Ovary (tissue), 9 donors: ENCODE measurements around the gene HOXA4. TPM values are rescaled to one million over a fixed set of nuclear protein-coding genes. Genes with fewer than 3 reads are reported as not detected.

Source experiments
- DNase-seq, 5 donors: peaks; one replicate each; pipeline ENCODE4 v3.0.0-alpha.2; 2019 to 2020
- H3K27ac ChIP-seq, 2 donors: fragments of 200-600 bp; one replicate each; pipeline versions ENCODE4 v1.5.1 to v1.8.0; 2019 to 2022
- H3K27me3 ChIP-seq: fragments of 200-600 bp; one replicate; pipeline ENCODE4 v1.8.0; 2022
- H3K36me3 ChIP-seq: fragments of 200-600 bp; sonication (generic); one replicate; pipeline ENCODE4 v1.5.1; 2019
- H3K4me1 ChIP-seq: one replicate; pipeline ENCODE4 v1.8.1; 2013; ENCODE audit warnings: mild to moderate bottlenecking, moderate library complexity; ENCODE audit not compliant: insufficient read depth
- H3K4me3 ChIP-seq: fragments of 200-600 bp; sonication (generic); one replicate; pipeline ENCODE4 v1.5.1; 2017
- H3K9me3 ChIP-seq, 2 donors: fragments of 200-600 bp in 1 of 2; sonication (generic) in 1 of 2; one replicate each; pipeline versions ENCODE4 v1.5.1 to v1.8.1; 2013 to 2019; ENCODE audit warnings: mild to moderate bottlenecking in 1 of 2, moderate library complexity in 1 of 2
- EP300 ChIP-seq: sonication (generic); formaldehyde crosslinking; IDR thresholded peaks from one replicate; pipeline ENCODE4 v1.6.1; 2017; ENCODE audit warnings: antibody characterized with exemption
- POLR2A ChIP-seq: fragments of 450-650 bp; IDR thresholded peaks from one replicate; pipeline ENCODE4 v1.6.1; 2017; ENCODE audit warnings: antibody characterized with exemption, mild to moderate bottlenecking, moderate library complexity
- WGBS, 3 donors: extraction: QIAGEN DNeasy Blood & Tissue Kit in 1 of 3; methylation state at CpG; one replicate each; pipeline versions ENCODE4 v1.1.5 to v1.1.7; 2013 to 2017; 5-methylcytosine and 5-hydroxymethylcytosine counted together
- intact Hi-C, 4 donors: fragments of 100-400 bp; cut with DNase I; formaldehyde crosslinking; loops; one replicate each; pipeline versions ENCODE4 v1.11.0 to v1.15.1; 2022 to 2023
- polyA plus RNA-seq, 2 donors: library from polyadenylated mRNA; stranded (reverse); fragments of 200-250 nt in 1 of 2; fragments of 350-450 nt in 1 of 2; fragmentation: Illumina TruSeq in 1 of 2; extraction: RNeasy Lipid Tissue Mini Kit (QIAGEN cat#74804) in 1 of 2; gene quantifications; one replicate each; pipeline ENCODE4 v1.2.3, GENCODE V29; 2013 to 2014
- total RNA-seq, 7 donors: library from RNA; depleted of rRNA in 2 of 7; stranded (reverse); fragments of >200 nt in 2 of 7; fragmentation: NEBNext Ultra II Directional in 3 of 7; extraction: Animal tissue kit (Norgen Biotek cat#: 25700) in 3 of 7; gene quantifications; one replicate each; pipeline versions ENCODE4 v1.1.0 to v1.2.4, GENCODE V29; 2016 to 2023
- TF ChIP-seq, protein P1 (sequence below), 3 donors: fragments of 450-650 bp in 2 of 3; fragments of 200-600 bp in 1 of 3; IDR thresholded peaks; one replicate each; pipeline versions ENCODE4 v1.5.1 to v1.8.0; 2016 to 2022; ENCODE audit warnings: antibody characterized with exemption in 3 of 3, mild to moderate bottlenecking in 1 of 3
- donor health status: DM: no; HTN: no; CAD: no; lungs with moderate emphysema.
- donor health status: DM: no; HTN: no; CAD: no.
- donor health status: Bipolar disorder and iron deficiency.
- donor health status: DM: yes; HTN: yes; CAD: no.
- donor health status: DM: no; HTN: no; CAD: no.
- donor health status: DM: yes; HTN: yes; CAD: no.

Gene HOXA4
- total and polyA plus RNA-seq, 9 donors = 0.22 to 34.0 (median 3.5) TPM

DNA sequence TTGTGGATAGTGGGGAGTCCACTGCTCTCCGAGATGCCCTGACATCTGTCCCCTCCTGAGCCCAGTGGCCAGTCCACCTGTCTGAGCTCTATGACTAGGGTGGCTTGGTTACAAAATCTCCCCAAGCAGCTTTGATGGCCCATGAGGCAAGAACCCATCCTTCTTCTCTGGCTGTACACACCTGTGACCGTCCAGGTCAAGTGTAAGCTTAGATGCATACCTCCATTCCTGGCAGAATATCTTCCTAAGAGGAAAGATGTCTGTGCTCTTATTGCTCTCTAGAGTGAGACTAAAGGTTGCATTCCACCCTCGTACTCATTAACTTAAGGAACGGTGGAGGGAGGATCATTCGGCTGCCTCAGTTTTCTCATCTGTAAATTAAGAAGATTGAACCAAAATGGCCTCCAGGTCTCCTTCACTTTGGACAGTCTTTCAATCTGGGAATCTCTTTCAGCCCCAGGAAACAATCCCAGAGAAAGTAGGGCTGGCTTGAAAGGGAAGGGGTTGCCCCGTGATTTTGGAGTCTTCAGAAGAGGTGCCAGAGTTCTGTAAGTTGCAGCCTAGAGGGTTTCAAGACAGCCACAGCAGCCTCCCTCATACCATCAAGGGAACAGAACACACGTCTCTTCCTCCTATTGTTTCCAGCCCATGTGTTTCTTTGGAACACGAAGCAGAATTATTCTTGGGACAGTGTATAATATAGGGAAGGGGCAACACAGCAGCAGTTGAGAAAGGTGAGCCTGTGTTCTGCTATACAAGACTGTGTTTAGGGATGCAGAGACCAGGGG, 5.5 kb downstream of the HOXA4 start:
- no peak overlapping the region for H3K27ac ChIP-seq
- 62 to 75% (median 63%) methylated on average over 8 of the region's 8 CpGs for WGBS, 3 donors
- H3K36me3 ChIP-seq = no peaks in the 10 kb centered on the region
- intact Hi-C loops = no loop called here
- H3K4me3 ChIP-seq = no peak overlapping the region
- TF ChIP-seq POLR2A = no peak
- TF ChIP-seq, protein P1, sequence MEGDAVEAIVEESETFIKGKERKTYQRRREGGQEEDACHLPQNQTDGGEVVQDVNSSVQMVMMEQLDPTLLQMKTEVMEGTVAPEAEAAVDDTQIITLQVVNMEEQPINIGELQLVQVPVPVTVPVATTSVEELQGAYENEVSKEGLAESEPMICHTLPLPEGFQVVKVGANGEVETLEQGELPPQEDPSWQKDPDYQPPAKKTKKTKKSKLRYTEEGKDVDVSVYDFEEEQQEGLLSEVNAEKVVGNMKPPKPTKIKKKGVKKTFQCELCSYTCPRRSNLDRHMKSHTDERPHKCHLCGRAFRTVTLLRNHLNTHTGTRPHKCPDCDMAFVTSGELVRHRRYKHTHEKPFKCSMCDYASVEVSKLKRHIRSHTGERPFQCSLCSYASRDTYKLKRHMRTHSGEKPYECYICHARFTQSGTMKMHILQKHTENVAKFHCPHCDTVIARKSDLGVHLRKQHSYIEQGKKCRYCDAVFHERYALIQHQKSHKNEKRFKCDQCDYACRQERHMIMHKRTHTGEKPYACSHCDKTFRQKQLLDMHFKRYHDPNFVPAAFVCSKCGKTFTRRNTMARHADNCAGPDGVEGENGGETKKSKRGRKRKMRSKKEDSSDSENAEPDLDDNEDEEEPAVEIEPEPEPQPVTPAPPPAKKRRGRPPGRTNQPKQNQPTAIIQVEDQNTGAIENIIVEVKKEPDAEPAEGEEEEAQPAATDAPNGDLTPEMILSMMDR (IDR thresholded peaks at IDR 0.05) = no peak
- no peak for TF ChIP-seq EP300
- no peak for DNase-seq
- no peaks in the 10 kb centered on the region for H3K27me3 ChIP-seq
- peaks cover 0 to 5% of the 10 kb centered on the region in 2 donors for H3K9me3 ChIP-seq
- peaks cover 3% of the 10 kb centered on the region for H3K4me1 ChIP-seq

DNA sequence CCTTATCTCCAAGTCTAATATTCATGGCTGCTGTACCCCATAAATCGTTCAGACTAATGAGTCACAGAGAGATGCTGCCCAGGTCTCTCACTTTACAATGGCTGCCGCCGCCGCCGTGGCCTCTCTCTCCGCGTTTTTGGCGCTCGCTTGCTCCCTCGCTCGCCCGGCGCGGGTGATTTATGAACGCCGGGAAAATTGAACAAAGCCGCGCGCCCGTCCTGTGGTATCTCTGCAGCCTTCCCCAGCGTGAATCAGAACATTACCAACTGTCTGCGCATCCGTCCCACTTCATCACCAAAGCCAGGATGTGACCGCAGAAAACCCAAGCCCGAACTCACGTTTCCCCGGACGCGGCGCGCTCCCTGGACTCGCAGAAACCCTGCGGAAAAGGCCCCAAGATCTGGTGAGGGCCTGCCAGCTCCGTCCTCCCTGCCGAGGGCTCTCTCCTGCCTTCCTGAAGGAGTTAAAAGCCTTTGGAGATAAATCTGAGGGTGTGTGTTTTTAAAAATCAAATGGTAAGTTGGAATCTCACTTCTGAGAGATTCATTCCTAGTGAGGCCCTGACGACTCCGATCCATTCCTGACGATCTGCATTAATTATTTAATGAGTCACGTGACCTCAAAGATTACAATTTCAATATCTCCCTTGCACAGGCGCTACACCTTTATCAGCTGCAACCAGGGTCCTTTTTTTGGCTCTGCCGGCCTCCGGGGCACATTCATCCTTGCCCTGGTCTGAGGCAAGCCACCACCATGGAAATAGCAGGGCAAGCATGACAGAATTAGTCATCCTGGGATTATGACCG, 6.3 kb downstream of the HOXA4 start:
- Histone ChIP-seq H3K36me3 (no peaks in the 10 kb centered on the region), H3K9me3 (peaks cover 0 to 5% of the 10 kb centered on the region in 2 donors), H3K27ac (no peak overlapping the region), H3K27me3 (no peaks in the 10 kb centered on the region), H3K4me3 (no peak overlapping the region), H3K4me1 (no peaks in the 10 kb centered on the region)
- TF ChIP-seq EP300 = no peak
- TF ChIP-seq, protein P1 (IDR thresholded peaks at IDR 0.05) = no peak
- no peak for TF ChIP-seq POLR2A
- WGBS, 3 donors = 26 to 53% (median 34%) methylated on average over 43 of the region's 43 CpGs
- peak in 1 of 5 donors; percentile 45 for DNase-seq
- intact Hi-C loops = no loop called here

DNA sequence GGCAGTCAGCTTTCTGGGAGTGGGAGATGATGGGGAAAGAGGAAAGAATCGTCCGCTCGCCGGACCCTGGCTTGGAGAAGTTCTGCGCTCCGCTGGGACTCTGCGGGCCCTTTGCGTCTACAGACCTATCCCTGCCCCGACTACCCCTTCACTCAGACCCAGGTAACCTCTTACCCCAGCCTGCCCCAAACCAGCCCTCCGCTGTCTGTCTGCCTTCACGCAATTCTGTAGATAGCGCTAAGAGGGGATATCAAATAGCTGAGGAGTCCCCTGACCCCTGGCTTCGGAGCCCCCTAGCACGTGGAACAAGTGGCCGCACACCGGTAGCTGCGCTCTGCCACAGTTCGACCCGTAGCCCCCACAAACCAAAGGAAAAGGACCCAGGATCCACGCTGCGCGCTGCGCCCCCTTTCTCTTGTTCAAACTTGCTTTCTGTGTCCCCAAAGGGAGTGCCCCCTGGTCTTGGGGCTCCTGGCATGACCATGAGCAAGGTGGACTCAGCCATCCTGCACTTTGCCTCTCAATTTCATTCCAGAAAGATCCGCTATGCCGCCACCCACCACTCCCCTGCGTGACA, 7.0 kb downstream of the HOXA4 start:
- no peak overlapping the region for H3K4me3 ChIP-seq
- WGBS, 3 donors = 34 to 58% (median 45%) methylated on average over 26 of the region's 26 CpGs
- no peaks in the 10 kb centered on the region for H3K36me3 ChIP-seq
- intact Hi-C loops = no loop called here
- H3K4me1 ChIP-seq = no peaks in the 10 kb centered on the region
- TF ChIP-seq EP300 = no peak
- TF ChIP-seq POLR2A = no peak
- TF ChIP-seq, protein P1 (IDR thresholded peaks at IDR 0.05) = no peak
- H3K9me3 ChIP-seq = no peaks in the 10 kb centered on the region
- no peak for DNase-seq
- no peaks in the 10 kb centered on the region for H3K27me3 ChIP-seq
- H3K27ac ChIP-seq = no peak overlapping the region

DNA sequence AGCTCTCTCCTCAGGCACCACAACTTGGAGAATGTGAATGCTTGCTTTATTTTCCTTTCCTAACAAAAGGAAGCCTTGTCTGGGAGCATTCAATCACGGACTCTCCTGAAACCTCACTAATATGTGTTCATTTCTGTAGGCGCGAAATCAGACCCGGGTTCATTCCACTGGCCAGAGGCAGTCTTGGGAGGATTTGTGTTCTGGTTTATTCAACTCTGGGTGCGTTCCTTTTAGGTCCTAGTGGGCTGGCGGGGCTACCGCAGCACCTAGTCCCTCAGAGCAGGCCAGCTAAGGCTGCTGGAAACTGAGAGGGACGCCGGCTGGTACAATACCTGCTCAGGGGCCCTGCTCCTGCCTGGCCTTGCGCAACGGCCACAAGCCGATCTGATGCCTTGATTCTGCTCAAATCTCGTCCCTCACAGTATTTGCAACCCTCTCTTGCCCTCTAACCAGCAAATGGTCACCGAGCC, 7.5 kb downstream of the HOXA4 start:
- H3K4me1 ChIP-seq = no peaks in the 10 kb centered on the region
- WGBS, 3 donors = 40 to 67% (median 45%) methylated on average over 14 of the region's 14 CpGs
- no peaks in the 10 kb centered on the region for H3K36me3 ChIP-seq
- H3K9me3 ChIP-seq = no peaks in the 10 kb centered on the region
- no peaks in the 10 kb centered on the region for H3K27me3 ChIP-seq
- no peak overlapping the region for H3K27ac ChIP-seq
- H3K4me3 ChIP-seq = no peak overlapping the region
- TF ChIP-seq, protein P1 (IDR thresholded peaks at IDR 0.05) = no peak
- TF ChIP-seq POLR2A (no peak), EP300 (no peak)
- no peak for DNase-seq
- intact Hi-C loops = no loop called here
